GM18873 (cell line): ENCODE results near the gene TDP2.
"Not testable (repeated sequence)": the region's sequence is repeated elsewhere in the genome, so short reads cannot be mapped to it uniquely, and the experiment has no call there.

Experiments
- ATAC-seq: cut with Tn5 transposase; IDR thresholded peaks from one replicate; pipeline ENCODE4 v1.9.1; 2021; ENCODE audit warnings: mild to moderate bottlenecking, moderate library complexity, moderate number of reproducible peaks; ENCODE audit not compliant: unreplicated experiment, low FRiP score

Gene TDP2

GRCh38 chr6:24683297-24684296 lies 16.9 kb upstream of the TDP2 start:
- no peak for ATAC-seq

DNA sequence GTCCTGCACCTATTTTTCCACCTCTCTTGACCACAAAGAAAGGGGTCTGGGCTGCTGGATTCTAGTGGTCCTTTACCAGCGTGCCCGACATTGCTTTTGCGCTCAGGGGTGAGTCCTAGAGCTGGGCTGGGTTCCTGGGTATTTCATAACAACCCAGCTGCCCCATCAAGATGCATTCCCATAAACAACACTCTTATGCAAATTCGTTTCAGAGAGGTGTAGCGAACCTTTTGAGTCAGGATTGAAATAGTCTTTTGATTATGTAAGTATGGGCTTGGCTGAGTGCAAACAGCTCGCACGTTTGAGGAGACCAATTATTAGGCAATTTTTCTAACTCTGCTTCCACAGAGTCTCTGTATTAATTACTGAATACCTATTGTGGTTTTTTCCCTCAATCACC lies 13.9 kb upstream of the TDP2 start:
- no peak for ATAC-seq

DNA sequence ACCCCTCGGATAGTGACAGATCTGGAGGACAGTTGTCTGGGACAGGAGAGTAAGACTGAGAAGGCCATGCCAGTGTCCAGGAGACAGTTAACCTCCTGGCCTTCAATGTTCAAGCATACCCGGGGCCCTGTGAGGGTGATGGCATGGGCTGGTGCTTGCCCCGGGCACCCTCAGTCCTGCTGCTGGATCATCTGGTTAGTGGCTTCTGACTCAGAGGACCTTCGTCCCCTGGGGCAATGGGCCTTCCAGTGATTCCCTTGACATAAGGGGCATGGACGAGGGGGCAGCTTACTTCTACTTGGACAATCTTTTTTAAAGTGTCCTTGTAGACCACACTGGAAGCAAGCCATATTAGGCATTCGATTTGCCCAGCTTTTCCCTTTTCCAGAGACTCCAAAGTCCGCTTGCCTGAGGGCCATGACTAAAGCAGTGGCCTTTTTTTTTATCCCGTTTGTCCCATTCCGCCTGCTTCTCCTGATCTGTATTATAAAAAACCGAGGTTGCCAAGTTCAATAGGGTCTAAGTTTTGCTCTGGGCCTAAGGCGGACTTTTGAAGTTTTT lies 12.2 kb upstream of the TDP2 start:
- ATAC-seq = not testable (repeated sequence)

DNA sequence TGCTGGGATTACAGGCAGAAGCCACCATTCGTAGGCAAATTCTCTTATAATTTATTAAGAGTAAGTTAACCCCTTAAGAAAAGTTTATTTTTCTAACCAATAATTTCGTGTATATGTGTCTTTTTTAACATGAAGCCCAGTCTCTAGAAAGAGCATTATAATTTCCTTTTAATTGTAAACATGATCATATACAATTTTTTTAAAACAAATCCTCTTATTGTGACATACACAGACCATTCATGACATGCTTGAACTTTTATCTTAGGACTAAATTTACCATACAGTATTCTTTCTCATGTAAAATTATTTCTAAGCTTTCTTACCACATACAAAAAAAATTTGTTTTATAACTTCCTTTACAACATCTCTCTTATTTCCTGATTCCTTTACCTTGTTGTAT lies 6.9 kb upstream of the TDP2 start:
- ATAC-seq = no peak

DNA sequence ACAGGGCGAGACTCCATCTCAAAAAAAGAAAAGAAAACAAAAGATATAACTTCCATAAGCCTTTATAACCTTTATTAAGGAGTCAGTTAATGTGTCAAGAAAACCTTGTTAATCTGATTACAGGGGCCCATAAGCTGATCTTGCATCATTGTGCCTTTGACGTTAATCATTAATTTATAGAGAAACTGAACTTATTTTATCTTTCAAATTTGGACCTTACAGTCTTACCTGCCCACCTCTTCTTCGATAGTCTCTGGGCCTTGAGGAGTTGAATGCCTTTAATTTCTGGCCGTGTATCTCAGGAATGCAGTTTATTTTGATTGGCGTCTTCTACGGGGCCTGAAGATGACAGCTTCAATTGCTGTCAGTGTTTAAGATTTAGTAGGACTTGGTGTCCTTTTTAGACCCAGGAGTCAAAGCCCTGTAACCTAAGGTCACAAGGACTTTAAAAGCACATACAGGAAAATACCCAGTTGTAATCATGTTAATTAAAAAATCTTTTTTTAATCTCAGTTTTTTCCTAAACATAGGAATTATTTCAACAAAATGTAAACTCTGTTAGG lies 6.0 kb upstream of the TDP2 start:
- no peak for ATAC-seq

- not testable (repeated sequence) for ATAC-seq
Measured at GRCh38 chr6:24671077-24671476, 4.4 kb upstream of the TDP2 start.

GRCh38 chr6:24670492-24670891 lies 3.8 kb upstream of the TDP2 start:
- not testable (repeated sequence) for ATAC-seq

- no peak for ATAC-seq
Measured at GRCh38 chr6:24668997-24669361, 2.3 kb upstream of the TDP2 start.

- ATAC-seq = not testable (repeated sequence)
Measured at GRCh38 chr6:24668066-24668996, 1.6 kb upstream of the TDP2 start.

DNA sequence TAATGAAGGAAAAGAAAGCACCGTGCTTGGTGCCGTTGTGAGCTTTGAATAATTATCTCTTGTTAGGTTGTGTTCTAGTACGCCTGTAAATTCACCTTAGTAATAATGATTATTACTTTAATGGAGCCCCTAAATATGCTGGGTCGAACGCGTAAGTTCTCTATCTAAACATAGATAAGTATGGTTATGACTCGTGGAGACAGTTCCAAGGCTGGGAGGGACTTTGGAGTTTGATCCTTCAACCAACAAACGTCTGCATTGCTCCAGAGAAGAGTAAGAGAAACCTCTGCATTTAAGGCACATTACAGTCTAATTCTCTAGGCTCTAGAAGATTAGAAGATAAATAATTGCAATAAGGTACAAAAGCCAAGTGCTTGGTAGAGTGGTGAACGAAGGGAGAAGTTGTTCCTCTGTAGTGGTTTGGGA lies 692 bp upstream of the TDP2 start:
- ATAC-seq = no peak

DNA sequence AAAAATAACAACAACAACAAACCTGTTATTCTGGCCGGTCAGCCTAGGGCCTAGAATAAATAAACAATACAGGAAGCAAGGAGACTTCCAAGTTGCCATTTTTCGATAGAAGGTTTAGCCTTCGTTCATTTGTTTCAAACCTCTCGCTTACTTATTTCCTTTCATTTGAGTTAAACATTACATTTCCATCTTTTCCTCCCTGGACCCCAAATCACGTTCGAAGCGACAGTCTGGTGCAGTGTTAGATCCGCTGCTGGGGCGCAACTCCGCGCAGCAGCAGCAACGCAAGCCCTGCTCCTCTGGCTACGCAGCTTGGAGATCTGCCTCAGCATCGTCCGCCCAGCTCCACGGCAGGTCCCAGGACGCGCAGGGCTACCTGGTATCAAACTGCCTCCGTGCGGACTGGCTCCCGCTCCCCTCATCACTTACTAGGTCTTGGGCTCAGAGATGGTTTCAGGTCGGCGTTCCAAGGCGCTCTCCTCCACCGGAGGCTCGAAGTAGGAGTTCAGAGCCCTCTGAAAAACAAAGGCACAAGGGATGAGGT lies 530 bp downstream of the TDP2 start:
- peak; percentile 25 for ATAC-seq

GRCh38 chr6:24664046-24664987 lies 2.4 kb downstream of the TDP2 start:
- no peak for ATAC-seq

GRCh38 chr6:24663189-24663588 lies 3.5 kb downstream of the TDP2 start:
- no peak for ATAC-seq

GRCh38 chr6:24662236-24662635 lies 4.5 kb downstream of the TDP2 start:
- ATAC-seq = no peak

GRCh38 chr6:24661759-24662158 lies 4.9 kb downstream of the TDP2 start:
- not testable (repeated sequence) for ATAC-seq

GRCh38 chr6:24660105-24660504 lies 6.6 kb downstream of the TDP2 start:
- ATAC-seq = no peak

- ATAC-seq = no peak
Measured at GRCh38 chr6:24659561-24659960, 7.1 kb downstream of the TDP2 start.

- ATAC-seq = no peak
Measured at GRCh38 chr6:24658573-24659560, 7.8 kb downstream of the TDP2 start.
